ENCODE measurements around the gene KLHL2.

- TF ChIP-seq FOXP2 (optimal IDR thresholded peaks at IDR 0.05; ENCODE audit: control extremely low read depth, extremely low read length, insufficient read depth): no peak
- no peak for TF ChIP-seq EZH2 (IDR thresholded peaks at IDR 0.05)
Measured at GRCh38 chr4:165234766-165235165, 27.4 kb downstream of the KLHL2 start.
